Liver (tissue), 3 donors: ENCODE data around the gene ADNP.

Source experiments
- RAD21 ChIP-seq, 2 donors: IDR thresholded peaks; 2 replicates each; pipeline ENCODE4 v1.6.1; 2016; ENCODE audit warnings: antibody characterized with exemption in 2 of 2, mild to moderate bottlenecking in 2 of 2
- YY1 ChIP-seq: IDR thresholded peaks from 2 replicates; pipeline ENCODE4 v1.6.1; 2016; ENCODE audit warnings: antibody characterized with exemption, mild to moderate bottlenecking
- TF ChIP-seq, protein P1 (sequence below): fragments of 150-350 bp; IDR thresholded peaks from 2 replicates; pipeline ENCODE4 v1.5.1; 2017; ENCODE audit warnings: improper control_type of control experiment, low read depth, low read length; ENCODE audit not compliant: missing input control
- TF ChIP-seq, protein P2 (sequence below): IDR thresholded peaks from 2 replicates; pipeline ENCODE4 v1.6.1; 2016; ENCODE audit warnings: antibody characterized with exemption, mild to moderate bottlenecking
- TF ChIP-seq, protein P3 (sequence below): IDR thresholded peaks from 2 replicates; pipeline ENCODE4 v1.6.1; 2016; ENCODE audit warnings: antibody characterized with exemption
- TF ChIP-seq, protein P4 (sequence below): IDR thresholded peaks from 2 replicates; pipeline ENCODE4 v1.6.1; 2016; ENCODE audit warnings: antibody characterized with exemption
- donor health status: healthy.
- donor health status: healthy.

DNA sequence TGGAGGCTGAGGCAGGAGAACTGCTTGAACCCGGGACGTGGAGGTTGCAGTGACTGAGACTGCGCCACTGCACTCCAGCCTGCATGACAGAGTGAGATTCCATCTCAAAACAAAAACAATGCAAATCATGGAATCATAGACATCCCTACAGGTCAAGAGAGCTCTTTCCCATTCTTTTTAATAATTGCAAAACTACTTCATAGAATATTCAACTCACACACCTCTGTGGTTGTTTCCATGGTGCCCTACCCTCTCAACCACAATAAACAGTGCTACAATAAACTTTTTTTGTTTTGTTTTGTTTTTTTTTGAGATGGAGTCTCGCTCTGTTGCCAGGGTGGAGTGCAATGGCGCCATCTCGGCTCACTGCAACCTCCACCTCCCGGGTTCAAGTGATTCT, 11.8 kb upstream of the ADNP start:
- TF ChIP-seq, protein P1, sequence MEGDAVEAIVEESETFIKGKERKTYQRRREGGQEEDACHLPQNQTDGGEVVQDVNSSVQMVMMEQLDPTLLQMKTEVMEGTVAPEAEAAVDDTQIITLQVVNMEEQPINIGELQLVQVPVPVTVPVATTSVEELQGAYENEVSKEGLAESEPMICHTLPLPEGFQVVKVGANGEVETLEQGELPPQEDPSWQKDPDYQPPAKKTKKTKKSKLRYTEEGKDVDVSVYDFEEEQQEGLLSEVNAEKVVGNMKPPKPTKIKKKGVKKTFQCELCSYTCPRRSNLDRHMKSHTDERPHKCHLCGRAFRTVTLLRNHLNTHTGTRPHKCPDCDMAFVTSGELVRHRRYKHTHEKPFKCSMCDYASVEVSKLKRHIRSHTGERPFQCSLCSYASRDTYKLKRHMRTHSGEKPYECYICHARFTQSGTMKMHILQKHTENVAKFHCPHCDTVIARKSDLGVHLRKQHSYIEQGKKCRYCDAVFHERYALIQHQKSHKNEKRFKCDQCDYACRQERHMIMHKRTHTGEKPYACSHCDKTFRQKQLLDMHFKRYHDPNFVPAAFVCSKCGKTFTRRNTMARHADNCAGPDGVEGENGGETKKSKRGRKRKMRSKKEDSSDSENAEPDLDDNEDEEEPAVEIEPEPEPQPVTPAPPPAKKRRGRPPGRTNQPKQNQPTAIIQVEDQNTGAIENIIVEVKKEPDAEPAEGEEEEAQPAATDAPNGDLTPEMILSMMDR: no peak
- no peak for TF ChIP-seq RAD21 (IDR thresholded peaks at IDR 0.05)
- no peak for TF ChIP-seq YY1
- TF ChIP-seq, protein P2, sequence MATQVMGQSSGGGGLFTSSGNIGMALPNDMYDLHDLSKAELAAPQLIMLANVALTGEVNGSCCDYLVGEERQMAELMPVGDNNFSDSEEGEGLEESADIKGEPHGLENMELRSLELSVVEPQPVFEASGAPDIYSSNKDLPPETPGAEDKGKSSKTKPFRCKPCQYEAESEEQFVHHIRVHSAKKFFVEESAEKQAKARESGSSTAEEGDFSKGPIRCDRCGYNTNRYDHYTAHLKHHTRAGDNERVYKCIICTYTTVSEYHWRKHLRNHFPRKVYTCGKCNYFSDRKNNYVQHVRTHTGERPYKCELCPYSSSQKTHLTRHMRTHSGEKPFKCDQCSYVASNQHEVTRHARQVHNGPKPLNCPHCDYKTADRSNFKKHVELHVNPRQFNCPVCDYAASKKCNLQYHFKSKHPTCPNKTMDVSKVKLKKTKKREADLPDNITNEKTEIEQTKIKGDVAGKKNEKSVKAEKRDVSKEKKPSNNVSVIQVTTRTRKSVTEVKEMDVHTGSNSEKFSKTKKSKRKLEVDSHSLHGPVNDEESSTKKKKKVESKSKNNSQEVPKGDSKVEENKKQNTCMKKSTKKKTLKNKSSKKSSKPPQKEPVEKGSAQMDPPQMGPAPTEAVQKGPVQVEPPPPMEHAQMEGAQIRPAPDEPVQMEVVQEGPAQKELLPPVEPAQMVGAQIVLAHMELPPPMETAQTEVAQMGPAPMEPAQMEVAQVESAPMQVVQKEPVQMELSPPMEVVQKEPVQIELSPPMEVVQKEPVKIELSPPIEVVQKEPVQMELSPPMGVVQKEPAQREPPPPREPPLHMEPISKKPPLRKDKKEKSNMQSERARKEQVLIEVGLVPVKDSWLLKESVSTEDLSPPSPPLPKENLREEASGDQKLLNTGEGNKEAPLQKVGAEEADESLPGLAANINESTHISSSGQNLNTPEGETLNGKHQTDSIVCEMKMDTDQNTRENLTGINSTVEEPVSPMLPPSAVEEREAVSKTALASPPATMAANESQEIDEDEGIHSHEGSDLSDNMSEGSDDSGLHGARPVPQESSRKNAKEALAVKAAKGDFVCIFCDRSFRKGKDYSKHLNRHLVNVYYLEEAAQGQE: no peak
- TF ChIP-seq, protein P3, sequence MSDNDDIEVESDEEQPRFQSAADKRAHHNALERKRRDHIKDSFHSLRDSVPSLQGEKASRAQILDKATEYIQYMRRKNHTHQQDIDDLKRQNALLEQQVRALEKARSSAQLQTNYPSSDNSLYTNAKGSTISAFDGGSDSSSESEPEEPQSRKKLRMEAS: no peak
- TF ChIP-seq, protein P4, sequence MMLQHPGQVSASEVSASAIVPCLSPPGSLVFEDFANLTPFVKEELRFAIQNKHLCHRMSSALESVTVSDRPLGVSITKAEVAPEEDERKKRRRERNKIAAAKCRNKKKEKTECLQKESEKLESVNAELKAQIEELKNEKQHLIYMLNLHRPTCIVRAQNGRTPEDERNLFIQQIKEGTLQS: no peak
